Subcutaneous preadipocyte (primary cell): ENCODE data around the gene TPTE2. TPM values are rescaled to one million over a fixed set of nuclear protein-coding genes. Genes with fewer than 3 reads are reported as not detected.

Source experiments
- total RNA-seq: library from RNA; depleted of rRNA; stranded (reverse); fragments of >200 nt; gene quantifications from 2 replicates; pipeline ENCODE4 v1.2.3, GENCODE V29; 2012

The TPTE2 gene
- not detected in 2 replicates for total RNA-seq

DNA sequence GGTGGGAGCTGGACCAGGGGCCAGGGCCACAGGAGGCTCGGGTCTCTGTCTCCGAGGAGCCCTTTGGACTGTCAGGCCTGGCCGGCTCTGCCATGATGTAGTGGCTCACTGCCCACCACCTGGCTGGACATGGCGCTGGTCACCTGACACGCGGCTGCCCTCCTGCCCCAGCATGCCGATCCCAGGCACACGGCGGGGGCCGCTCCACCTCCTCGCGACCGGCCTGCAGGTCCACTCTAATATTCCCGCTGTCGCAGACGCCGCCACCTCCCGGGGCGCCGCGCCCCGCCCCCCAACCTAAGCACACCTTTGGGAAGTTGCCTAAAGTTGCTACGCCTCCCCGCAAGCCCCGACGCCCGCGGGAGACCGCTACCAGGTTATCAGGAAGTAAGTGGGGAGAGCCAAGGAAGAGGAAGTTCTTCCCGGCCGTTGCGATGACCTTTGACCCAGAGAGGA lies at the start of gene TPTE2:
Gene TPTE2, minus strand, starts transcription at position 406 of the 456 bp plus-strand sequence. CDS start 58,298 bp downstream, outside the sequence.

Other genes starting within 250 kb of the TPTE2 start
- gene MPHOSPH8, start 72.1 kb upstream of the TPTE2 start, total RNA-seq: 8.8 and 14.9 TPM in 2 replicates
- 37.1 and 56.5 TPM in 2 replicates for gene PSPC1, start 221.4 kb upstream of the TPTE2 start, total RNA-seq